Calu3 (cell line): ENCODE measurements around the gene PINLYP. TPM values are rescaled to one million over a fixed set of nuclear protein-coding genes. Genes with fewer than 3 reads are reported as not detected.
"Not testable (repeated sequence)": the region's sequence is repeated elsewhere in the genome, so short reads cannot be mapped to it uniquely, and the experiment has no call there.

Experiments used
- BruUV-seq: library from RNA; stranded (reverse); fragments of 400-500 nt; replicated peaks from 2 replicates; lab custom pipeline; 2021; lab: Mats Ljungman, UMichigan
- CTCF ChIA-PET: fragments of 300-600 bp; sonication (Branson Sonifier 250); formaldehyde crosslinking; loops from one replicate; lab custom pipeline; 2022; ENCODE audit warnings: antibody characterized with exemption; lab: Charles Lee
- DNase-seq: peaks from one replicate; pipeline ENCODE4 v3.0.0; 2022
- H3K27ac Mint-ChIP-seq: one replicate; pipeline ENCODE4 v1.8.0; 2022; ENCODE audit warnings: mixed read lengths; ENCODE audit not compliant: unreplicated experiment
- H3K27me3 Mint-ChIP-seq: one replicate; pipeline ENCODE4 v1.8.0; 2022; ENCODE audit warnings: mixed read lengths; ENCODE audit not compliant: unreplicated experiment
- H3K36me3 Mint-ChIP-seq: one replicate; pipeline ENCODE4 v1.8.0; 2022; ENCODE audit warnings: mild to moderate bottlenecking, moderate library complexity, mixed read lengths; ENCODE audit not compliant: insufficient read depth, unreplicated experiment
- H3K4me1 Mint-ChIP-seq: one replicate; pipeline ENCODE4 v1.8.0; 2022; ENCODE audit warnings: mild to moderate bottlenecking, low read depth, mixed read lengths; ENCODE audit not compliant: unreplicated experiment
- H3K4me3 Mint-ChIP-seq: one replicate; pipeline ENCODE4 v1.8.0; 2022; ENCODE audit warnings: mild to moderate bottlenecking, low read depth, moderate library complexity, mixed read lengths; ENCODE audit not compliant: unreplicated experiment
- H3K9me3 Mint-ChIP-seq: one replicate; pipeline ENCODE4 v1.8.0; 2022; ENCODE audit warnings: low read depth, mixed read lengths; ENCODE audit not compliant: unreplicated experiment
- CTCF ChIP-seq: fragments of 200-600 bp; IDR thresholded peaks from one replicate; pipeline ENCODE4 v1.8.0; 2022; ENCODE audit warnings: antibody characterized with exemption; ENCODE audit not compliant: unreplicated experiment
- intact Hi-C: fragments of 100-400 bp; cut with micrococcal nuclease; formaldehyde crosslinking; loops from one replicate; pipeline ENCODE4 v1.10.0; 2022; ENCODE audit not compliant: unreplicated experiment
- total RNA-seq: library from RNA; stranded (reverse); gene quantifications from 2 replicates; pipeline ENCODE4 v1.2.3, GENCODE V29; 2022

Gene PINLYP
- total RNA-seq, 1 experiment from 2014 or later: 0.17 TPM

DNA sequence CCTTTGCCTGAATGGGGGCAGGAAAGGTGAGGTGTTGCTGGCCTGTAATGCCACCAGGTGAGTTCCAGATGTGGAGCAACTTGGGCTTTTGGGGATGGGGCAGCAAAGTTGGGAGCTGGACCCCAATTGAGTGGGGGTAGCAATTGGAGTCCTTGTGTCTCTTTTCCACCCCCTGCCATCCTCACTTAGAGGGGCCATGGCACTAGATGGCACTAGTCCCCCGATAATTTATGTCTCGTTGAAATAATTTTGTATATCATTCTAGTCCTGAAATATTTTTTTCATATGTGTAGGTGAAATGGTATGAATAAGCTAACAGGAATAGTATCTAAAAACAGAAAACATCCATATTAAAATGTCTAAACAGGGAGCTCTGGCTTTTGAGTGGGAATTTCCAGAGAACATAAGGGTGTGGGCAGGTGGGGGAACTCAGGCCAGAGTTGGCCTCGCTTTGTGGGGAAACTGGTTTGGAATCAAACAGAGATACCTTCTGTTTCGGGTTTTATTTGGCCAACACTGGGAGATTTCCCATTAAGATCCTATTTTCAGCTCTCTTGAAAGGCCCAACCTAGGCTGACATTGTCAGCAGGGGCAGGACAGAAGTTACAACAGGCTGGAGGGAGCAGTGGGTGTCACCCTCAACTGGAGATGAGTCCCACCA is 24.2 kb downstream of the PINLYP start:
- Mint-ChIP-seq H3K4me1 (peaks cover 23% of the 10 kb centered on the region), H3K36me3 (peaks cover 45% of the 10 kb centered on the region), H3K4me3 (no peak overlapping the region), H3K9me3 (no peaks in the 10 kb centered on the region), H3K27me3 (no peaks in the 10 kb centered on the region), H3K27ac (no peak overlapping the region)
- no peak for DNase-seq
- TSS peak; percentile 8 for BruUV-seq
- no peak for TF ChIP-seq CTCF
- intact Hi-C loops: no loop called here
- CTCF ChIA-PET: no interaction called here

GRCh38 chr19:43600326-43600725 is 24.7 kb downstream of the PINLYP start:
- H3K4me3 Mint-ChIP-seq, CTCF ChIA-PET, DNase-seq, H3K27me3 Mint-ChIP-seq, BruUV-seq, H3K9me3 Mint-ChIP-seq, intact Hi-C loops, H3K27ac Mint-ChIP-seq: not testable (repeated sequence)
- Mint-ChIP-seq H3K36me3 (peaks cover 39% of the 10 kb centered on the region), H3K4me1 (peaks cover 23% of the 10 kb centered on the region)

DNA sequence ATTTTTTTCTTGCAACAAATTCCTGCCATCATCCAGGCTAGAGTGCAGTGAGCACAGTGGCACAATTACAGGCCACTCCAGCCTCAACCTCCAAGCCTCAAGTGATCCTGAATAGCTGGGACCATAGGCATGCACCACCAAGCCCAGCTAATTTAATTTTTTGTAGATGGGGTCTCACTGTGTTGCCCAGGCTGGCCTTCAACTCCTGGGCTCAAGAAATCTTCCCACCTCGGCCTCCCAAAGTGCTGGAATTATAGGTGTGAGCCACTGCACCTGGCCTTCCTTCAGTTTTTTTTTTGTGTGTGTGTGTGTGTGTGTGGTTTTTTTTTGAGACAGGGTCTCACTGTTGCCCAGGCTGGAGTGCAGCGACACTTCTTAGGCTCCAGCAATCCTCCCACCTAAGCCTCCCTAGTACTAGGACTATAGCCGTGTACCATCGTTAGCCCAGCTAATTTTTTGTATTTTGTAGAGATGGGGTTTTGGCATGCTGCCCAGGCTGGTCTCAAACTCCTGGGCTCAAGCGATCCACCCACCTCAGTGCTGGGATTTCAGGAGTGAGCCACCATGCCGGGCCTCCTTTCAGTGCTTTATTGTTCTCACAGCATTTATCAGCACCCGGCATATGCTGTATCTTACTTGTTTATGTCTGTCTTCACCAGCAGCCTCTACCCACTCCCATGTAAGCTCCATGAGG is 30.4 kb downstream of the PINLYP start:
- BruUV-seq: no TSS peak

DNA sequence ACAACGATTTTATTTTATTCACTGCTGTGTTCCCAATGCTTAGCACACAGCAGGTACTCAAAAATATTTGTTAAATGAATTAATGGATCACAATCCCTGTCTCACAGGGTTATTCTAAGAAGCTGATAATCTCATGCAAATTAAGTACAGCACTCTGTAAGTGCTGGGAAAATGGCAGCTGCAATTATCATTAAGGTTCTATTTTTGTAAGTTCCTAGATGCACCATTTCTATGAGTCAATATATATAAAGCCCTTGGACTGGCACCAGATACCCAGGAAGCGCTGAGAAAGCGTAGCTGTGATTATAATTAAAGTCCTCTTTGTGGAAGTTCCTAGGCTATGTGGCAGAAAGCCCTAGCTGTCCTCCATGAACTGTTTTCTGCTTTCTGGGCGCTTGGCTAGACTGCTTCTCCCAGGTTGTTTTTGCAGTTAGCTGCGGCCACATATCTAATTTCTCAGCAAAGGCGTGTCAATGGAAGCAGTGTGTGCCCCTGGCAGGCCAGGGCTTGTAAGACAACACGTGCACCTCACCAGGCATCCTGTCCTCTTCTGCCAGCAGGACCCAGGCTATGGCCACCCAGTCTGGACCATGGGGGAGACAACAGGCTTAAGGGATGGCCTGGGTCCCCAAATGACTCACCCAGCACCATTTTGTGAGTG is 31.1 kb downstream of the PINLYP start:
- intact Hi-C loops: no loop called here
- DNase-seq: no peak
- TF ChIP-seq CTCF: no peak
- no TSS peak for BruUV-seq
- H3K27me3 Mint-ChIP-seq: no peaks in the 10 kb centered on the region
- H3K9me3 Mint-ChIP-seq: no peaks in the 10 kb centered on the region
- peaks cover 14% of the 10 kb centered on the region for H3K36me3 Mint-ChIP-seq
- H3K4me1 Mint-ChIP-seq: no peaks in the 10 kb centered on the region
- no peak overlapping the region for H3K27ac Mint-ChIP-seq
- H3K4me3 Mint-ChIP-seq: no peak overlapping the region
- CTCF ChIA-PET: no interaction called here

More for the DNA sequence above, 30.4 kb downstream of the PINLYP start:
- no peak for TF ChIP-seq CTCF
- H3K27ac Mint-ChIP-seq: no peak overlapping the region
- peaks cover 16% of the 10 kb centered on the region for H3K36me3 Mint-ChIP-seq
- H3K9me3 Mint-ChIP-seq: no peaks in the 10 kb centered on the region
- no peaks in the 10 kb centered on the region for H3K4me1 Mint-ChIP-seq
- intact Hi-C loops: no loop called here
- no peak for DNase-seq
- no peaks in the 10 kb centered on the region for H3K27me3 Mint-ChIP-seq
- H3K4me3 Mint-ChIP-seq: no peak overlapping the region
- CTCF ChIA-PET: interaction anchor here (1.1 kb wide), 1 partner anchor 11 kb away, joined by 8 read pairs; the partner anchor contains the start of gene IRGQ
